Astrocyte of the cerebellum (primary cell): ENCODE measurements around the gene XRCC5.
A peak's percentile ranks its signal among the peaks of the same experiment; 100 is the strongest.

Experiments used
- DNase-seq: peaks from one replicate; pipeline ENCODE4 v3.0.0-alpha.2; 2011; ENCODE audit warnings: low read depth
- H3K4me3 ChIP-seq: 2 replicates; pipeline ENCODE4 v1.5.1; 2011; ENCODE audit warnings: mild to moderate bottlenecking, low read depth, low read length, moderate library complexity
- CTCF ChIP-seq: IDR thresholded peaks from 2 replicates; pipeline ENCODE4 v1.5.1; 2012; ENCODE audit warnings: low read length, low read depth, moderate library complexity, mild to moderate bottlenecking; ENCODE audit errors: missing control alignments
- in situ Hi-C: cut with HindIII; loops from 2 replicates; pipeline ENCODE4 v1.10.0; 2017; ENCODE audit warnings: low sequenced_read_pairs

The XRCC5 gene

GRCh38 chr2:216119986-216120385 is 10.8 kb downstream of the XRCC5 start:
- no peak overlapping the region for H3K4me3 ChIP-seq
- DNase-seq: no peak
- in situ Hi-C loops: no loop called here
- TF ChIP-seq CTCF: no peak

GRCh38 chr2:216121255-216121654 is 12.1 kb downstream of the XRCC5 start:
- DNase-seq: no peak
- TF ChIP-seq CTCF: no peak
- no peak overlapping the region for H3K4me3 ChIP-seq
- in situ Hi-C loops: no loop called here

GRCh38 chr2:216126943-216127342 is 17.8 kb downstream of the XRCC5 start:
- DNase-seq: no peak
- in situ Hi-C loops: no loop called here
- H3K4me3 ChIP-seq: no peak overlapping the region
- no peak for TF ChIP-seq CTCF

GRCh38 chr2:216130346-216130971 is 21.3 kb downstream of the XRCC5 start:
- TF ChIP-seq CTCF: peak; percentile 16
- DNase-seq: no peak
- in situ Hi-C loops: no loop called here
- no peak overlapping the region for H3K4me3 ChIP-seq

DNA sequence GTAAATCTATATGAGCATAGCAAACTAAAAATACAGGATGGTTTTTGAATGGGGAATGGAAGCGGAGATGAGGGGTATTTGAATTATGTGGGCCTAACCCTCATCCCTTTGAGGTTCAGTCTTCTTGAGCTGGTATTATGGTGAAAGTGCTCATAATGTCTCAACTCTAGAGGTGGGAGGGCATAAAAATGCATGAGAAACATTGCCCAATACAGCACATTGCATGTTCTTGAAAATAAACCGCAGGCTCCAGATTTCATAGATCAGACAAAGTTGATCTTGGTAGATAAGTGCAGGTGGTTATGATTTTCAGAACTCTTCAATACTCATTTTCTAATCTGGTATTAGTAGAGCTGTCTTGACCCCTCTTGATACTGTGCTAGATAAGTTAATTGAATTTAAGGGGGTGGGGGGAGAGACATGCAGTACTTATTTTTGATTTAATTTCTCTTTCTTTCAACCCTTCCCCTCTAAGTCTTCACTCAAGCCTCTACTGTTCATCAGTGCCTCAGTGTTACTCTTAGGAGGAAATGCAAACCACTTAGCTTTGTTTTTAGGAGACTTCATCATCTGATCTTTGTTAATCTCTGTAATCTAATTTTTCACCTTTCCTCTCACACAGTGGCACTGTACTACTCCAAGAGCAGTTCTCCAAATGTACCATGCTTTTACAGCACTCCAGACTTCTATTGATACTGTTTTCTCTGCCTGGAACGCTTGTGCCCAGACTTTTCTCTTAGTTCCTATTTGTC is 22.2 kb downstream of the XRCC5 start:
- DNase-seq: no peak
- H3K4me3 ChIP-seq: no peak overlapping the region
- in situ Hi-C loops: no loop called here
- TF ChIP-seq CTCF: no peak

DNA sequence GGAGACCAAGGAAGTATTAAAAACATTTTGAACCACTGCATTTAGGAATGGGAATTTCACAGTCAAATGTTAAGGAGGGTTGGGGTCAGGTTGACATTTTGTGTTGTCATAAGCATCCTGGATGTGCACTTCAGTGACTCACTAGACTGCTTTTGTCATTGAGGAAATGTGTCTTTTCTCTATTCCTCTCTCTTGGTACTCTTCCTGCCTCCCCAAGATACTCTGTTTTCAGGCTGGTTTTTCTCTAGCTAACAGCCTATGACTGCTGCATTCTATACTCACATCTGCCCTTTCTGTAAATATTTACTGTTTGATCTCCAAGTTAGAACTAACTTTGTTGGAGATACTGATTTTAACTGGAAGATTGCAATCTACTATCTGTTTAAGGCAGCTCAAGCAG is 23.4 kb downstream of the XRCC5 start:
- TF ChIP-seq CTCF: no peak
- no peak overlapping the region for H3K4me3 ChIP-seq
- DNase-seq: no peak
- in situ Hi-C loops: no loop called here
